ENCODE data around the gene OR6N1. TPM values are rescaled to one million over a fixed set of nuclear protein-coding genes. Genes with fewer than 3 reads are reported as not detected.

The OR6N1 gene
- total RNA-seq, 1 donor from 2014 or later, result not detected

GRCh38 chr1:158754420-158754819, 17.6 kb downstream of the OR6N1 start, which contains the start of gene OR6K6:
Gene OR6K6, plus strand, starts transcription at chr1:158754720. Its CDS starts 168 bp downstream, at chr1:158754888.
- no peaks in the 10 kb centered on the region for H3K4me1 ChIP-seq
- no peak within 1 kb of the TSS for H3K4me3 ChIP-seq
- intact Hi-C loops (cut with micrococcal nuclease), result loop anchor here (10.0 kb wide), 1 partner anchor 90 kb away; no protein-coding TSS in a partner anchor
- no peak for DNase-seq
- no peak for TF ChIP-seq CTCF (IDR thresholded peaks at IDR 0.05; ENCODE audit: borderline replicate concordance)
- no peak within 1 kb of the TSS for H3K27ac ChIP-seq (replicated peaks)
- H3K36me3 ChIP-seq, result no peaks in the 10 kb centered on the region
- H3K9me3 ChIP-seq (replicated peaks), result no peaks in the 10 kb centered on the region
- H3K27me3 ChIP-seq (ENCODE audit: low read depth), result no peaks in the 10 kb centered on the region

- no peaks in the 10 kb centered on the region for H3K4me1 ChIP-seq
- H3K4me3 ChIP-seq, result no peak overlapping the region
- H3K27me3 ChIP-seq (ENCODE audit: low read depth), result no peaks in the 10 kb centered on the region
- no peak overlapping the region for H3K27ac ChIP-seq (replicated peaks)
- TF ChIP-seq CTCF (IDR thresholded peaks at IDR 0.05; ENCODE audit: borderline replicate concordance), result no peak
- intact Hi-C loops (cut with micrococcal nuclease), result loop anchor here (10.0 kb wide), 1 partner anchor 87 kb away; no protein-coding TSS in a partner anchor
- DNase-seq, result no peak
- no peaks in the 10 kb centered on the region for H3K9me3 ChIP-seq (replicated peaks)
- H3K36me3 ChIP-seq, result no peaks in the 10 kb centered on the region
Measured at GRCh38 chr1:158752155-158752712, 19.8 kb downstream of the OR6N1 start.

GRCh38 chr1:158735848-158736247, 36.1 kb downstream of the OR6N1 start:
- Histone ChIP-seq H3K27ac (replicated peaks) (no peak overlapping the region), H3K9me3 (replicated peaks) (no peaks in the 10 kb centered on the region), H3K36me3 (no peaks in the 10 kb centered on the region), H3K4me1 (no peaks in the 10 kb centered on the region), H3K4me3 (no peak overlapping the region), H3K27me3 (ENCODE audit: low read depth) (no peaks in the 10 kb centered on the region)
- DNase-seq, result no peak
- intact Hi-C loops (cut with micrococcal nuclease), result no loop called here
- no peak for TF ChIP-seq CTCF (IDR thresholded peaks at IDR 0.05; ENCODE audit: borderline replicate concordance)

- Histone ChIP-seq H3K27me3 (ENCODE audit: low read depth) (no peaks in the 10 kb centered on the region), H3K36me3 (no peaks in the 10 kb centered on the region), H3K4me3 (no peak overlapping the region), H3K27ac (replicated peaks) (no peak overlapping the region), H3K9me3 (replicated peaks) (no peaks in the 10 kb centered on the region), H3K4me1 (no peaks in the 10 kb centered on the region)
- TF ChIP-seq CTCF (IDR thresholded peaks at IDR 0.05; ENCODE audit: borderline replicate concordance), result no peak
- no peak for DNase-seq
- intact Hi-C loops (cut with micrococcal nuclease), result no loop called here
Measured at GRCh38 chr1:158732524-158732923, 39.5 kb downstream of the OR6N1 start.

GRCh38 chr1:158731707-158732106, 40.3 kb downstream of the OR6N1 start:
- DNase-seq, result no peak
- intact Hi-C loops (cut with micrococcal nuclease), result no loop called here
- Histone ChIP-seq H3K27me3 (ENCODE audit: low read depth) (no peaks in the 10 kb centered on the region), H3K27ac (replicated peaks) (no peak overlapping the region), H3K4me3 (no peak overlapping the region), H3K4me1 (no peaks in the 10 kb centered on the region), H3K9me3 (replicated peaks) (no peaks in the 10 kb centered on the region), H3K36me3 (no peaks in the 10 kb centered on the region)
- no peak for TF ChIP-seq CTCF (IDR thresholded peaks at IDR 0.05; ENCODE audit: borderline replicate concordance)
